Activated CD4-positive, alpha-beta T cell treated with anti-CD3 and anti-CD28 coated beads, Interleukin-2, Interleukin-6, amounts not matched to agents 100 ng/mL and 50 ng/mL, durations not matched to agents 16 hours and 8 hours (primary cell): Measurements from ENCODE around the gene EPB41L4B.

Experiments used
- DNase-seq: peaks from one replicate; pipeline ENCODE4 v3.0.0-alpha.2; 2020

Gene EPB41L4B

GRCh38 chr9:109269081-109269480 is 51.8 kb downstream of the EPB41L4B start:
- no peak for DNase-seq

GRCh38 chr9:109267555-109267954 is 53.3 kb downstream of the EPB41L4B start:
- DNase-seq: no peak

- no peak for DNase-seq
Measured at GRCh38 chr9:109264877-109265587, 55.8 kb downstream of the EPB41L4B start.

GRCh38 chr9:109263358-109263757 is 57.5 kb downstream of the EPB41L4B start:
- no peak for DNase-seq

GRCh38 chr9:109258481-109259302 is 62.2 kb downstream of the EPB41L4B start:
- DNase-seq: no peak

- DNase-seq: no peak
Measured at GRCh38 chr9:109256336-109256735, 64.5 kb downstream of the EPB41L4B start.

GRCh38 chr9:109255394-109255793 is 65.5 kb downstream of the EPB41L4B start:
- no peak for DNase-seq

GRCh38 chr9:109254317-109254716 is 66.5 kb downstream of the EPB41L4B start:
- DNase-seq: no peak

- DNase-seq: no peak
Measured at GRCh38 chr9:109253637-109254284, 67.1 kb downstream of the EPB41L4B start.

- no peak for DNase-seq
Measured at GRCh38 chr9:109253241-109253636, 67.6 kb downstream of the EPB41L4B start.

GRCh38 chr9:109252291-109252690 is 68.6 kb downstream of the EPB41L4B start:
- no peak for DNase-seq

GRCh38 chr9:109251776-109252106 is 69.1 kb downstream of the EPB41L4B start:
- no peak for DNase-seq

- no peak for DNase-seq
Measured at GRCh38 chr9:109251080-109251775, 69.6 kb downstream of the EPB41L4B start.

- no peak for DNase-seq
Measured at GRCh38 chr9:109250771-109251079, 70.1 kb downstream of the EPB41L4B start.

- DNase-seq: no peak
Measured at GRCh38 chr9:109250311-109250741, 70.5 kb downstream of the EPB41L4B start.

GRCh38 chr9:109249615-109250014 is 71.2 kb downstream of the EPB41L4B start:
- DNase-seq: no peak

- no peak for DNase-seq
Measured at GRCh38 chr9:109248133-109248581, 72.7 kb downstream of the EPB41L4B start.

- DNase-seq: no peak
Measured at GRCh38 chr9:109247228-109247627, 73.6 kb downstream of the EPB41L4B start.

GRCh38 chr9:109246533-109246932 is 74.3 kb downstream of the EPB41L4B start:
- no peak for DNase-seq

GRCh38 chr9:109245310-109245897 is 75.5 kb downstream of the EPB41L4B start:
- no peak for DNase-seq

GRCh38 chr9:109244179-109245132 is 76.4 kb downstream of the EPB41L4B start:
- DNase-seq: peak; percentile 77

GRCh38 chr9:109242741-109243140 is 78.1 kb downstream of the EPB41L4B start:
- DNase-seq: no peak
